Colonic mucosa (tissue), 4 donors: Measurements from ENCODE around the gene STAB2. TPM values are rescaled to one million over a fixed set of nuclear protein-coding genes. Genes with fewer than 3 reads are reported as not detected.

Experiments used
- DNase-seq: peaks from one replicate; pipeline ENCODE4 v3.0.0-alpha.2; 2020
- H3K27ac ChIP-seq: fragments of 200-600 bp; one replicate; pipeline ENCODE4 v1.8.0; 2021
- H3K27me3 ChIP-seq: fragments of 200-600 bp; one replicate; pipeline ENCODE4 v1.8.0; 2021
- H3K36me3 ChIP-seq: fragments of 200-600 bp; one replicate; pipeline ENCODE4 v1.8.0; 2021
- H3K4me1 ChIP-seq: fragments of 200-600 bp; one replicate; pipeline ENCODE4 v1.8.0; 2021; ENCODE audit warnings: mild to moderate bottlenecking
- H3K4me3 ChIP-seq: fragments of 200-600 bp; one replicate; pipeline ENCODE4 v1.8.0; 2021
- H3K9ac ChIP-seq, 2 donors: one replicate each; pipeline ENCODE4 v1.7.0; 2013; ENCODE audit warnings: control low read depth in 2 of 2, low read depth in 2 of 2, low read length in 2 of 2
- H3K9me3 ChIP-seq: fragments of 200-600 bp; one replicate; pipeline ENCODE4 v1.8.0; 2021
- CTCF ChIP-seq: fragments of 200-600 bp; IDR thresholded peaks from one replicate; pipeline ENCODE4 v1.8.0; 2022; ENCODE audit warnings: antibody characterized with exemption, mild to moderate bottlenecking
- intact Hi-C: fragments of 100-400 bp; cut with DNase I; formaldehyde crosslinking; loops from one replicate; pipeline ENCODE4 v1.14.1; 2022
- total RNA-seq, 2 donors: library from RNA; stranded (reverse); fragmentation: NEBNext Ultra II Directional in 1 of 2; extraction: Animal tissue kit (Norgen Biotek cat#: 25700) in 1 of 2; gene quantifications; one replicate each; pipeline ENCODE4 v1.2.1, GENCODE V29; 2021
- donor health status: healthy.
- donor health status: DM: no; HTN: no; CAD: no.
- donor health status: DM: no; HTN: no; CAD: no.

The STAB2 gene
- total RNA-seq, 2 donors from 2014 or later = 0.56 to 1.0 TPM

GRCh38 chr12:103801709-103802585 is 214.9 kb downstream of the STAB2 start:
- H3K9me3 ChIP-seq = no peaks in the 10 kb centered on the region
- no peak overlapping the region for H3K27ac ChIP-seq
- no peak for TF ChIP-seq CTCF
- H3K27me3 ChIP-seq = no peaks in the 10 kb centered on the region
- H3K9ac ChIP-seq = no peak overlapping the region
- no peak for DNase-seq
- no peak overlapping the region for H3K4me3 ChIP-seq
- no peaks in the 10 kb centered on the region for H3K36me3 ChIP-seq
- no peaks in the 10 kb centered on the region for H3K4me1 ChIP-seq
- intact Hi-C loops = no loop called here

- H3K9me3 ChIP-seq = no peaks in the 10 kb centered on the region
- H3K27ac ChIP-seq = no peak overlapping the region
- no peak for TF ChIP-seq CTCF
- H3K36me3 ChIP-seq = no peaks in the 10 kb centered on the region
- no peaks in the 10 kb centered on the region for H3K27me3 ChIP-seq
- H3K4me3 ChIP-seq = no peak overlapping the region
- H3K9ac ChIP-seq = no peak overlapping the region
- intact Hi-C loops = no loop called here
- no peak for DNase-seq
- no peaks in the 10 kb centered on the region for H3K4me1 ChIP-seq
Measured at GRCh38 chr12:103802586-103802886, 215.5 kb downstream of the STAB2 start.

DNA sequence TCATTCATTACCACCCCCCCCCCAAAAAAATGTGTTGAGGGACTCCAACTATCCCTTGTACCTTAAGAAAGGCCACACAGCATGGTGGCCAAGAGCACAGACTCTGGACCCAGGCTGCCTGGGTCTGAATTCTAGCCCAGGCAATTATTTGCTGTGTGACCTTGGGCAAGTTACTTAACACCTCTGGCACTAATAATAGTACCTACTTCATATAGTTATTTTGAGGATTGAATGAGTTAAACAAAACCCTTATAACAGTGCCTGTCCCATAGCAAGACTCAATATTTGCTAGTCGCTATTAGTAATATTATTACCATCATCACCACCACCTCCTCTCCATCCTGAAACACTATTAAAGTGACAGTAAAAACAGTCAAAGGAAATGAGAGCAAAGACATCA is 216.8 kb downstream of the STAB2 start:
- H3K9ac ChIP-seq = no peak overlapping the region
- no peaks in the 10 kb centered on the region for H3K36me3 ChIP-seq
- no peak overlapping the region for H3K27ac ChIP-seq
- no peaks in the 10 kb centered on the region for H3K27me3 ChIP-seq
- no peak overlapping the region for H3K4me3 ChIP-seq
- no peak for DNase-seq
- no peak for TF ChIP-seq CTCF
- no peaks in the 10 kb centered on the region for H3K9me3 ChIP-seq
- intact Hi-C loops = no loop called here
- H3K4me1 ChIP-seq = no peaks in the 10 kb centered on the region

- H3K4me1 ChIP-seq = no peaks in the 10 kb centered on the region
- no peak for DNase-seq
- no peaks in the 10 kb centered on the region for H3K9me3 ChIP-seq
- no peak overlapping the region for H3K4me3 ChIP-seq
- no peak overlapping the region for H3K27ac ChIP-seq
- intact Hi-C loops = no loop called here
- H3K9ac ChIP-seq = no peak overlapping the region
- H3K27me3 ChIP-seq = no peaks in the 10 kb centered on the region
- H3K36me3 ChIP-seq = no peaks in the 10 kb centered on the region
- TF ChIP-seq CTCF = no peak
Measured at GRCh38 chr12:103805655-103806360, 218.7 kb downstream of the STAB2 start.

DNA sequence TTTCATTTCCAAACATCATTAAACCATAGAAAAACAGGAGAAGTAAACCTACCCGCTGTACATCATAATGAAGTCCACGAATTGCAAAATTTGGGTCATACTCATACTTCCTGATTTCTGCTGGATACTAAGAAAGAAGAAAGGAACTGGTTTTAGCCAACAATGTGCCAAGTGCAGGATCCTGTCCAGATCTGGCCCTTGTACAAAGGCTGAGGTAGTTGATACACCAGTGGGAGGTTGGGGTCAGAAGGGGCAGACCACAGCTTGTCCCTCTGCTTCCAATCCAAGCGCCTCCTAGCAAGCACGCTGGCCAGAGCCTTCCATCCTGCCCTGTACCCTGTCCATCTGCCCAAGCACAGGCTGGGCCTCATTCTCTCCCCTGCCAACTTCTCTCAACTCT is 219.7 kb downstream of the STAB2 start:
- Histone ChIP-seq H3K27me3 (no peaks in the 10 kb centered on the region), H3K27ac (no peak overlapping the region), H3K36me3 (no peaks in the 10 kb centered on the region), H3K4me3 (no peak overlapping the region), H3K9me3 (no peaks in the 10 kb centered on the region), H3K4me1 (no peaks in the 10 kb centered on the region), H3K9ac (no peak overlapping the region)
- no peak for DNase-seq
- no peak for TF ChIP-seq CTCF
- intact Hi-C loops = no loop called here
